A549 (cell line): ENCODE measurements around the gene BANF1. TPM values are rescaled to one million over a fixed set of nuclear protein-coding genes. Genes with fewer than 3 reads are reported as not detected.
A peak's percentile ranks its signal among the peaks of the same experiment; 100 is the strongest.
"Not testable (repeated sequence)": the region's sequence is repeated elsewhere in the genome, so short reads cannot be mapped to it uniquely, and the experiment has no call there.

Experiments used
- ATAC-seq, 2 experiments: fragments of 200-7000 bp in 1 of 2; fragments of >200 bp in 1 of 2; cut with Nextera tagmentation in 1 of 2; cut with Tn5 transposase in 1 of 2; 3 replicates each; pipeline versions ENCODE4 v1.8.0 to v1.9.1; 2018 to 2020; ENCODE audit warnings: mild to moderate bottlenecking in 1 of 2, moderate library complexity in 1 of 2
- CTCF ChIA-PET: fragments of 300-600 bp; sonication (Branson Sonifier 250); formaldehyde crosslinking; extraction: SDS; loops from one replicate; lab custom pipeline; 2021; ENCODE audit warnings: antibody characterized with exemption, inconsistent platforms; lab: Yijun Ruan, JAX
- POLR2A ChIA-PET: fragments of 350-600 bp; formaldehyde crosslinking; extraction: SDS; loops from one replicate; lab custom pipeline; 2021; ENCODE audit warnings: antibody characterized with exemption, inconsistent platforms; lab: Yijun Ruan, JAX
- DNase-seq, 2 experiments: peaks; one replicate each; pipeline versions ENCODE4 v3.0.0 to v3.0.0-alpha.2; 2011 to 2016; ENCODE audit warnings: low read depth in 1 of 2, low spot score in 1 of 2
- FAIRE-seq: peaks from 2 replicates; lab custom pipeline; 2011; peaks lifted over from hg19 to GRCh38; lab: Jason Lieb, UNC
- H3K27ac ChIP-seq, 2 experiments: fragments of >200 bp; sonication (Bioruptor Twin); formaldehyde crosslinking; 3 replicates each; pipeline ENCODE4 v1.5.1; 2016 to 2017
- H3K4me1 ChIP-seq: fragments of >200 bp; sonication (Bioruptor Twin); formaldehyde crosslinking; 3 replicates; pipeline ENCODE4 v1.6.1; 2016
- H3K4me2 ChIP-seq: fragments of >200 bp; sonication (Bioruptor Twin); formaldehyde crosslinking; 3 replicates; pipeline ENCODE4 v1.6.1; 2016
- H3K4me3 ChIP-seq: fragments of >200 bp; sonication (Bioruptor Twin); formaldehyde crosslinking; 3 replicates; pipeline ENCODE4 v1.5.1; 2016
- H3K9me3 ChIP-seq: fragments of >200 bp; sonication (Bioruptor Twin); formaldehyde crosslinking; 3 replicates; pipeline ENCODE4 v1.6.1; 2016
- BCL3 ChIP-seq: fragments of >200 bp; sonication (Bioruptor Twin); formaldehyde crosslinking; IDR thresholded peaks from 3 replicates; pipeline ENCODE4 v1.6.1; 2016
- BHLHE40 ChIP-seq: IDR thresholded peaks from 2 replicates; pipeline ENCODE4 v1.6.1; 2012; ENCODE audit warnings: low read depth, low read length, inconsistent platforms
- CHD4 ChIP-seq: fragments of 200-600 bp; sonication (generic); IDR thresholded peaks from 2 replicates; pipeline ENCODE4 v1.6.1; 2016; ENCODE audit warnings: antibody characterized with exemption, mild to moderate bottlenecking, borderline replicate concordance
- E2F6 ChIP-seq: IDR thresholded peaks from 2 replicates; pipeline ENCODE4 v1.6.1; 2012; ENCODE audit warnings: low read depth, borderline replicate concordance
- ELK1 ChIP-seq: fragments of 150-350 bp; IDR thresholded peaks from 2 replicates; pipeline ENCODE4 v1.6.1; 2014; ENCODE audit warnings: low read depth, mild to moderate bottlenecking, low read length
- HDAC2 ChIP-seq: fragments of 200-600 bp; sonication (generic); IDR thresholded peaks from 2 replicates; pipeline ENCODE4 v1.6.1; 2016
- HES2 ChIP-seq: fragments of >200 bp; sonication (Bioruptor Twin); formaldehyde crosslinking; IDR thresholded peaks from 2 replicates; pipeline ENCODE4 v1.6.1; 2016
- HEYL ChIP-seq: fragments of 250-450 bp; sonication (Bioruptor Pico); IDR thresholded peaks from 2 replicates; pipeline ENCODE4 v1.8.0; 2021; ENCODE audit warnings: mild to moderate bottlenecking, moderate library complexity
- HOXA7 ChIP-seq: fragments of 250-450 bp; sonication (Bioruptor Pico); IDR thresholded peaks from 2 replicates; pipeline ENCODE4 v1.5.0; 2020; ENCODE audit warnings: mild to moderate bottlenecking, moderate library complexity
- JUNB ChIP-seq: fragments of >200 bp; sonication (Bioruptor Twin); formaldehyde crosslinking; IDR thresholded peaks from 2 replicates; pipeline ENCODE4 v1.6.1; 2016
- MAZ ChIP-seq: fragments of 150-350 bp; IDR thresholded peaks from 2 replicates; pipeline ENCODE4 v1.6.1; 2014; ENCODE audit warnings: antibody characterized with exemption, low read depth, low read length, borderline replicate concordance
- MYC ChIP-seq: IDR thresholded peaks from 2 replicates; pipeline ENCODE4 v1.6.1; 2012; ENCODE audit warnings: mild to moderate bottlenecking, inconsistent platforms, low read length, improper control_type of control experiment, borderline replicate concordance
- NPAS2 ChIP-seq: fragments of 250-450 bp; sonication (Bioruptor Pico); IDR thresholded peaks from 2 replicates; pipeline ENCODE4 v1.8.0; 2022; ENCODE audit warnings: mild to moderate bottlenecking, moderate library complexity, borderline replicate concordance
- PHF8 ChIP-seq: fragments of 200-600 bp; sonication (generic); IDR thresholded peaks from 2 replicates; pipeline ENCODE4 v1.6.1; 2016; ENCODE audit warnings: low read depth, mild to moderate bottlenecking, antibody characterized with exemption, moderate library complexity, borderline replicate concordance
- POLR2A ChIP-seq: IDR thresholded peaks from 2 replicates; pipeline ENCODE4 v1.6.1; 2012; ENCODE audit warnings: mild to moderate bottlenecking, low read length
- RARB ChIP-seq: fragments of 250-450 bp; sonication (Bioruptor Pico); IDR thresholded peaks from 2 replicates; pipeline ENCODE4 v1.8.0; 2021; ENCODE audit warnings: mild to moderate bottlenecking, moderate library complexity
- SMC3 ChIP-seq: fragments of >200 bp; sonication (Bioruptor Twin); formaldehyde crosslinking; IDR thresholded peaks from 3 replicates; pipeline ENCODE4 v1.6.1; 2018; ENCODE audit warnings: inconsistent platforms
- TP53 ChIP-seq: fragments of 250-450 bp; sonication (Bioruptor Pico); IDR thresholded peaks from 2 replicates; pipeline ENCODE4 v1.5.0; 2021; ENCODE audit warnings: mild to moderate bottlenecking, moderate library complexity
- USF2 ChIP-seq: fragments of 450-650 bp; IDR thresholded peaks from 2 replicates; pipeline ENCODE4 v1.6.1; 2014; ENCODE audit warnings: antibody characterized with exemption
- ZFP36 ChIP-seq: fragments of 450-650 bp; IDR thresholded peaks from 2 replicates; pipeline ENCODE4 v1.6.1; 2014; ENCODE audit warnings: borderline replicate concordance; ENCODE audit not compliant: partially characterized antibody
- ZNF302 ChIP-seq: fragments of 250-450 bp; sonication (Bioruptor Pico); IDR thresholded peaks from 2 replicates; pipeline ENCODE4 v1.9.0; 2021; ENCODE audit warnings: inconsistent platforms, mild to moderate bottlenecking, moderate library complexity
- WGBS: methylation state at CpG from one replicate; pipeline ENCODE4 v1.1.6; 2017; ENCODE audit errors: missing lambda C conversion rate; 5-methylcytosine and 5-hydroxymethylcytosine counted together
- polyA plus RNA-seq, 4 experiments: library from polyadenylated mRNA; depleted of rRNA in 3 of 4; stranded (reverse); fragments of >200 nt; fragmentation: RNase III in 1 of 4; extraction: RNeasy Plus Mini Kit Qiagen cat#74134 plus additional on column Dnase treatment in 1 of 4; gene quantifications; 2 replicates in 3 of 4; 3 replicates in 1 of 4; pipeline ENCODE4 v1.2.3, GENCODE V29; 2011 to 2017

Gene BANF1
- polyA plus RNA-seq, 2 of the 4 experiments (the other 2 are of a cell fraction) = 309 to 399 TPM

- TF ChIP-seq USF2 (no peak), BCL3 (no peak), ELK1 (no peak), TP53 (CRISPR knock-in tag) (no peak), HEYL (CRISPR knock-in tag) (no peak), ZFP36 (peak; percentile 68)
- TF ChIP-seq, all 56 proteins: peak for 1
- ChIA-PET POLR2A (no interaction called here), CTCF (interaction anchor here (0.8 to 11.6 kb wide), 8 partner anchors 13 to 124 kb away, joined by 3 to 121 read pairs (median 5); no protein-coding TSS in a partner anchor)
- no peak for DNase-seq
- Histone ChIP-seq H3K4me3 (no peak overlapping the region), H3K4me2 (no peak overlapping the region), H3K27ac (0 out of 6 replicates have a peak overlapping the region, but pooled peaks of 1 of the 2 experiments have one; percentile 41), H3K9me3 (no peaks in the 10 kb centered on the region), H3K4me1 (peaks cover 10% of the 10 kb centered on the region; the same call in 2 of the 3 replicates)
- 94% methylated on average over 2 of the region's 2 CpGs for WGBS
- ATAC-seq = no peak; a peak in 2 of 6 replicates
- no peak for FAIRE-seq
Measured at GRCh38 chr11:66008095-66008467, 5.8 kb downstream of the BANF1 start.

GRCh38 chr11:66008468-66009101, 6.3 kb downstream of the BANF1 start:
- TF ChIP-seq E2F6 (no peak), MAZ (no peak), HDAC2 (no peak), POLR2A (no peak), SMC3 (no peak), NPAS2 (CRISPR knock-in tag) (no peak), ZNF302 (CRISPR knock-in tag) (no peak), RARB (CRISPR knock-in tag) (no peak), MYC (no peak), HES2 (no peak), PHF8 (no peak), CHD4 (no peak), TP53 (CRISPR knock-in tag) (no peak), BHLHE40 (no peak), JUNB (no peak), HOXA7 (no peak)
- FAIRE-seq (no peak), DNase-seq (no peak), ATAC-seq (peak; percentile 8 to 21; a peak in 5 of 6 replicates)
- Histone ChIP-seq H3K27ac (0 out of 6 replicates have a peak overlapping the region, but pooled peaks of 1 of the 2 experiments have one; percentile 41), H3K9me3 (no peaks in the 10 kb centered on the region), H3K4me2 (no peak overlapping the region), H3K4me1 (peaks cover 5% of the 10 kb centered on the region; the same call in 2 of the 3 replicates), H3K4me3 (no peak overlapping the region)
- CTCF ChIA-PET = interaction anchor here (0.7 to 11.6 kb wide), 10 partner anchors 13 to 354 kb away, joined by 3 to 121 read pairs (median 4); no protein-coding TSS in a partner anchor
- 50% methylated on average over 9 of the region's 10 CpGs for WGBS
- POLR2A ChIA-PET = no interaction called here

GRCh38 chr11:66010036-66010435, 7.7 kb downstream of the BANF1 start:
- ATAC-seq, H3K27ac ChIP-seq, H3K4me2 ChIP-seq, H3K4me3 ChIP-seq, H3K4me1 ChIP-seq, POLR2A ChIA-PET, FAIRE-seq, DNase-seq, H3K9me3 ChIP-seq: not testable (repeated sequence)
- WGBS = 95% methylated on average over 4 of the region's 4 CpGs
- CTCF ChIA-PET = interaction anchor here (1.1 to 11.6 kb wide), 3 partner anchors 11 to 125 kb away, joined by 3 to 121 read pairs (median 13); no protein-coding TSS in a partner anchor
